ENCODE data around the gene KIAA1217.

DNA sequence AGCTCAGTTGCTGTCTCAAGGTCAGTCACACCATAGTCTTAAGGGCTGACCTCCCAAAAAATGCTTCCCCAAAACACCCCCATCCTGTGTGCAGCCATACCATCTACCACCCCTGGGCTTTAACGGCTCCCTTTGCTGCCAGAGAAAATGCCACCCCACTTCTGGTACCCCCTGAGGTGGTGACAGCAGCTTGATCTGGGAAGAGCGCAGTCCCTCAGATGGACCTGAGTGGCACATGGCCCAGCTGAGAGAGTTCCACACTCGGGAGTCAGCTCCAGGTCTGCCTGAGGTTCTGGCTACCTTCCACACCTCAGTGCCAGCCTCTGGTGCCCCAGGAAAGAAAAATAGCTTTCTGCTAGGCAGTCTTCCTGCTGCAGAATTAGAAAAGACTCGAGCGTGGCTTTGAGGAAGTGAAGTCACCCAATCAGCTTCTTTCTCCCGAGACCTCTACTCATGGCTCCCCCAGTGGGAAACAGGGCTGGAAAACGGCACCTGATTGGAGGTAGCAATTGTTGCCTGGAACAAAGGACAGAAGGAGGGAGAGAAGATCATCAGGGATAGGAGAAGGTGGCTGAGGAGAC is 363.0 kb downstream of the KIAA1217 start:
- TF ChIP-seq TAF1 (IDR thresholded peaks at IDR 0.05; ENCODE audit: borderline replicate concordance, low read depth, low read length): no peak
- TF ChIP-seq, protein P1, sequence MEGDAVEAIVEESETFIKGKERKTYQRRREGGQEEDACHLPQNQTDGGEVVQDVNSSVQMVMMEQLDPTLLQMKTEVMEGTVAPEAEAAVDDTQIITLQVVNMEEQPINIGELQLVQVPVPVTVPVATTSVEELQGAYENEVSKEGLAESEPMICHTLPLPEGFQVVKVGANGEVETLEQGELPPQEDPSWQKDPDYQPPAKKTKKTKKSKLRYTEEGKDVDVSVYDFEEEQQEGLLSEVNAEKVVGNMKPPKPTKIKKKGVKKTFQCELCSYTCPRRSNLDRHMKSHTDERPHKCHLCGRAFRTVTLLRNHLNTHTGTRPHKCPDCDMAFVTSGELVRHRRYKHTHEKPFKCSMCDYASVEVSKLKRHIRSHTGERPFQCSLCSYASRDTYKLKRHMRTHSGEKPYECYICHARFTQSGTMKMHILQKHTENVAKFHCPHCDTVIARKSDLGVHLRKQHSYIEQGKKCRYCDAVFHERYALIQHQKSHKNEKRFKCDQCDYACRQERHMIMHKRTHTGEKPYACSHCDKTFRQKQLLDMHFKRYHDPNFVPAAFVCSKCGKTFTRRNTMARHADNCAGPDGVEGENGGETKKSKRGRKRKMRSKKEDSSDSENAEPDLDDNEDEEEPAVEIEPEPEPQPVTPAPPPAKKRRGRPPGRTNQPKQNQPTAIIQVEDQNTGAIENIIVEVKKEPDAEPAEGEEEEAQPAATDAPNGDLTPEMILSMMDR (IDR thresholded peaks at IDR 0.05): no peak
- TF ChIP-seq EP300 (IDR thresholded peaks at IDR 0.05; ENCODE audit: borderline replicate concordance in 1 of 2, low read depth in 1 of 2, low read length in 1 of 2): no peak
- TF ChIP-seq, protein P2, sequence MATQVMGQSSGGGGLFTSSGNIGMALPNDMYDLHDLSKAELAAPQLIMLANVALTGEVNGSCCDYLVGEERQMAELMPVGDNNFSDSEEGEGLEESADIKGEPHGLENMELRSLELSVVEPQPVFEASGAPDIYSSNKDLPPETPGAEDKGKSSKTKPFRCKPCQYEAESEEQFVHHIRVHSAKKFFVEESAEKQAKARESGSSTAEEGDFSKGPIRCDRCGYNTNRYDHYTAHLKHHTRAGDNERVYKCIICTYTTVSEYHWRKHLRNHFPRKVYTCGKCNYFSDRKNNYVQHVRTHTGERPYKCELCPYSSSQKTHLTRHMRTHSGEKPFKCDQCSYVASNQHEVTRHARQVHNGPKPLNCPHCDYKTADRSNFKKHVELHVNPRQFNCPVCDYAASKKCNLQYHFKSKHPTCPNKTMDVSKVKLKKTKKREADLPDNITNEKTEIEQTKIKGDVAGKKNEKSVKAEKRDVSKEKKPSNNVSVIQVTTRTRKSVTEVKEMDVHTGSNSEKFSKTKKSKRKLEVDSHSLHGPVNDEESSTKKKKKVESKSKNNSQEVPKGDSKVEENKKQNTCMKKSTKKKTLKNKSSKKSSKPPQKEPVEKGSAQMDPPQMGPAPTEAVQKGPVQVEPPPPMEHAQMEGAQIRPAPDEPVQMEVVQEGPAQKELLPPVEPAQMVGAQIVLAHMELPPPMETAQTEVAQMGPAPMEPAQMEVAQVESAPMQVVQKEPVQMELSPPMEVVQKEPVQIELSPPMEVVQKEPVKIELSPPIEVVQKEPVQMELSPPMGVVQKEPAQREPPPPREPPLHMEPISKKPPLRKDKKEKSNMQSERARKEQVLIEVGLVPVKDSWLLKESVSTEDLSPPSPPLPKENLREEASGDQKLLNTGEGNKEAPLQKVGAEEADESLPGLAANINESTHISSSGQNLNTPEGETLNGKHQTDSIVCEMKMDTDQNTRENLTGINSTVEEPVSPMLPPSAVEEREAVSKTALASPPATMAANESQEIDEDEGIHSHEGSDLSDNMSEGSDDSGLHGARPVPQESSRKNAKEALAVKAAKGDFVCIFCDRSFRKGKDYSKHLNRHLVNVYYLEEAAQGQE (IDR thresholded peaks at IDR 0.05; ENCODE audit: low read depth, low read length): no peak
- no peak for TF ChIP-seq FOXJ3 (CRISPR knock-in tag; IDR thresholded peaks at IDR 0.05)
- no peak for TF ChIP-seq POLR2AphosphoS5 (IDR thresholded peaks at IDR 0.05; ENCODE audit: low read depth, low read length)
- TF ChIP-seq EZH2phosphoT487 (IDR thresholded peaks at IDR 0.05; ENCODE audit: borderline replicate concordance, low read depth): no peak
- no peak for TF ChIP-seq NRF1 (IDR thresholded peaks at IDR 0.05; ENCODE audit: low read depth, low read length)
- TF ChIP-seq, protein P3, sequence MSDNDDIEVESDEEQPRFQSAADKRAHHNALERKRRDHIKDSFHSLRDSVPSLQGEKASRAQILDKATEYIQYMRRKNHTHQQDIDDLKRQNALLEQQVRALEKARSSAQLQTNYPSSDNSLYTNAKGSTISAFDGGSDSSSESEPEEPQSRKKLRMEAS (IDR thresholded peaks at IDR 0.05; ENCODE audit: low read depth): no peak
- TF ChIP-seq, protein P4, sequence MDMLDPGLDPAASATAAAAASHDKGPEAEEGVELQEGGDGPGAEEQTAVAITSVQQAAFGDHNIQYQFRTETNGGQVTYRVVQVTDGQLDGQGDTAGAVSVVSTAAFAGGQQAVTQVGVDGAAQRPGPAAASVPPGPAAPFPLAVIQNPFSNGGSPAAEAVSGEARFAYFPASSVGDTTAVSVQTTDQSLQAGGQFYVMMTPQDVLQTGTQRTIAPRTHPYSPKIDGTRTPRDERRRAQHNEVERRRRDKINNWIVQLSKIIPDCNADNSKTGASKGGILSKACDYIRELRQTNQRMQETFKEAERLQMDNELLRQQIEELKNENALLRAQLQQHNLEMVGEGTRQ (IDR thresholded peaks at IDR 0.05; ENCODE audit: borderline replicate concordance, low read depth, low read length): no peak
